K562 (cell line): ENCODE measurements around the gene TMEM143. TPM values are rescaled to one million over a fixed set of nuclear protein-coding genes. Genes with fewer than 3 reads are reported as not detected.
A peak's percentile ranks its signal among the peaks of the same experiment; 100 is the strongest.

ENCODE experiments used
- ADNP ChIP-seq: fragments of 200-800 bp; sonication (Bioruptor generic); IDR thresholded peaks from 2 replicates; pipeline ENCODE4 v1.6.1; 2016; ENCODE audit warnings: missing genetic modification characterization, missing compliant biosample characterization
- ATF1 ChIP-seq, 2 experiments: fragments of 450-650 bp in 1 of 2; IDR thresholded peaks; 2 replicates each; pipeline ENCODE4 v1.6.1; 2016; ENCODE audit warnings: missing compliant biosample characterization in 1 of 2, missing genetic modification characterization in 1 of 2
- BCL6 ChIP-seq: fragments of 250-450 bp; sonication (Bioruptor Pico); IDR thresholded peaks from 2 replicates; pipeline ENCODE4 v1.4.0; 2020
- BDP1 ChIP-seq: IDR thresholded peaks from 3 replicates; pipeline ENCODE4 v1.6.1; 2011; ENCODE audit not compliant: insufficient read length, insufficient read depth
- BHLHE40 ChIP-seq: IDR thresholded peaks from 2 replicates; pipeline ENCODE4 v1.6.1; 2011; ENCODE audit warnings: low read length, improper control_type of control experiment
- CBX5 ChIP-seq: IDR thresholded peaks from 2 replicates; pipeline ENCODE4 v1.6.1; 2014; ENCODE audit warnings: low read depth, borderline replicate concordance
- CEBPG ChIP-seq, 3 experiments: fragments of 200-800 bp in 1 of 3; sonication (Bioruptor generic) in 1 of 3; sonication (generic) in 1 of 3; formaldehyde crosslinking in 1 of 3; IDR thresholded peaks in 2 of 3; conservative IDR thresholded peaks in 1 of 3; 2 replicates each; pipeline versions ENCODE4 v1.6.1 to v1.8.0; 2016 to 2022; ENCODE audit warnings: missing compliant biosample characterization in 2 of 3, missing genetic modification characterization in 2 of 3, mild to moderate bottlenecking in 1 of 3, missing genetic modification reagents in 1 of 3
- ELF1 ChIP-seq: fragments of 200-800 bp; sonication (Bioruptor generic); IDR thresholded peaks from 2 replicates; pipeline ENCODE4 v1.6.1; 2016; ENCODE audit warnings: missing genetic modification characterization, missing compliant biosample characterization
- MXD1 ChIP-seq: fragments of 250-450 bp; sonication (Bioruptor Pico); IDR thresholded peaks from 2 replicates; pipeline ENCODE4 v1.8.0; 2021; ENCODE audit warnings: borderline replicate concordance, mild to moderate bottlenecking, moderate library complexity; ENCODE audit not compliant: poor library complexity, severe bottlenecking
- MYC ChIP-seq, 2 experiments: fragments of 250-450 bp in 1 of 2; sonication (Bioruptor Pico) in 1 of 2; IDR thresholded peaks; 2 replicates each; pipeline versions ENCODE4 v1.5.1 to v1.6.1; 2012 to 2021; ENCODE audit warnings: low read depth in 2 of 2, borderline replicate concordance in 1 of 2, improper control_type of control experiment in 1 of 2, low read length in 1 of 2, mild to moderate bottlenecking in 1 of 2, moderate library complexity in 1 of 2
- STAG1 ChIP-seq: sonication (generic); formaldehyde crosslinking; IDR thresholded peaks from 2 replicates; pipeline ENCODE4 v1.5.0; 2020; ENCODE audit warnings: missing genetic modification reagents, borderline replicate concordance
- TRIM24 ChIP-seq, 2 experiments: fragments of 450-650 bp; IDR thresholded peaks; 2 replicates each; pipeline ENCODE4 v1.6.1; 2016
- ZFP1 ChIP-seq: fragments of 450-650 bp; formaldehyde crosslinking; IDR thresholded peaks from 2 replicates; pipeline ENCODE4 v1.4.0; 2020; ENCODE audit warnings: mild to moderate bottlenecking, mixed read lengths
- ZNF253 ChIP-seq: fragments of 250-450 bp; sonication (Bioruptor Pico); conservative IDR thresholded peaks from 2 replicates; pipeline ENCODE4 v1.6.1; 2021; ENCODE audit warnings: mild to moderate bottlenecking
- ZNF589 ChIP-seq: fragments of 200-800 bp; sonication (Bioruptor generic); IDR thresholded peaks from 2 replicates; pipeline ENCODE4 v1.6.1; 2016; ENCODE audit warnings: low read depth, missing genetic modification characterization, missing compliant biosample characterization
- ZNF707 ChIP-seq: fragments of 250-450 bp; sonication (Bioruptor Pico); conservative IDR thresholded peaks from 2 replicates; pipeline ENCODE4 v1.8.0; 2022; ENCODE audit warnings: inconsistent platforms, mild to moderate bottlenecking, moderate library complexity
- polyA plus RNA-seq, 8 experiments: library from polyadenylated mRNA; depleted of rRNA in 4 of 8; stranded (reverse) in 5 of 8; unstranded in 3 of 8; fragments of >200 nt; fragmentation: Nextera tagmentation in 2 of 8; fragmentation: Illumina TruSeq in 1 of 8; extraction: Ambion mirVana in 2 of 8; extraction: Trizol in 1 of 8; gene quantifications; 2 replicates each; pipeline versions ENCODE4 v1.2.1 to v1.2.3, GENCODE V29; 2011 to 2014; ENCODE audit warnings: inconsistent platforms in 1 of 8, missing spikeins in 1 of 8
- total RNA-seq, 7 experiments: library from RNA; depleted of rRNA in 6 of 7; stranded (reverse); fragments of >200 nt in 6 of 7; fragmentation: Illumina TruSeq in 2 of 7; extraction: Trizol in 2 of 7; gene quantifications; 2 replicates each; pipeline versions ENCODE4 v1.2.1 to v1.2.3, GENCODE V29; 2011 to 2021; ENCODE audit warnings: low replicate concordance in 1 of 7
- TF ChIP-seq, protein P1 (sequence below): fragments of 250-450 bp; sonication (Bioruptor Pico); IDR thresholded peaks from 2 replicates; pipeline ENCODE4 v1.9.0; 2021; ENCODE audit warnings: mild to moderate bottlenecking, inconsistent platforms
- TF ChIP-seq, protein P2 (sequence below): fragments of 250-450 bp; sonication (Bioruptor Pico); IDR thresholded peaks from 2 replicates; pipeline ENCODE4 v1.4.0; 2020; ENCODE audit warnings: mild to moderate bottlenecking
- TF ChIP-seq, protein P3 (sequence below), 2 experiments: fragments of 250-450 bp in 1 of 2; fragments of 450-650 bp in 1 of 2; sonication (Bioruptor Pico) in 1 of 2; IDR thresholded peaks; 2 replicates each; pipeline versions ENCODE4 v1.6.1 to v1.8.0; 2016 to 2021; ENCODE audit warnings: mild to moderate bottlenecking in 2 of 2, moderate library complexity in 2 of 2, missing compliant biosample characterization in 1 of 2, missing genetic modification characterization in 1 of 2
- TF ChIP-seq, protein P4 (sequence below): fragments of 250-450 bp; sonication (Bioruptor Pico); IDR thresholded peaks from 2 replicates; pipeline ENCODE4 v1.5.0; 2020; ENCODE audit warnings: mild to moderate bottlenecking, borderline replicate concordance

Gene TMEM143
- total and polyA plus RNA-seq, 9 of the 15 experiments (the other 6 are each of a cell fraction or from before 2014, with no cell fraction given) = 0.66 to 8.8 (median 4.3) TPM

DNA sequence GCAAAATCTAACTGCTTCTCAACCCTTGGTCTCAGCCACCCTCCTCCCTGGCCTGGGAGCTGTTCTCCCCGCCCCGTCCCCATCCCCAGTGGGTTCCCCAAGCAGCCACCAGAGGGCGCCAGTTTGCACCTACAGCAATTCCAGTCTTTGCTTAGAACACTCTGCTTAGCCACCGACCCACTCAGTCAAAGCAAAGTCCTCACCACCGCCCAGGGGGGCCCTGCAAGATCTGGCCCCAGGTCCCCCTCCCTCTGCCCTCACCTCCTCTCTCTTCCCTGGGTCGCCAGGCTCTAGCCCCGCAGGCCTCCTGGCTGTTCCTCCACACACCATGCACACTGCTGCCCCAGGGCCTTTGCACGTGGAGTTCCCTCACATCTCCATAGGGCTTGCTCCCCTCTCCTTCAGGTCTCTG is 12.4 kb downstream of the TMEM143 start (continued):
- TF ChIP-seq ZFP1 (CRISPR knock-in tag) = no peak
- TF ChIP-seq ELF1 (tag) = no peak
- peak in 1 of 2 experiments; percentile 31; a peak in 1 of 4 replicates for TF ChIP-seq TRIM24 (IDR thresholded peaks at IDR 0.05)
- TF ChIP-seq, protein P1, sequence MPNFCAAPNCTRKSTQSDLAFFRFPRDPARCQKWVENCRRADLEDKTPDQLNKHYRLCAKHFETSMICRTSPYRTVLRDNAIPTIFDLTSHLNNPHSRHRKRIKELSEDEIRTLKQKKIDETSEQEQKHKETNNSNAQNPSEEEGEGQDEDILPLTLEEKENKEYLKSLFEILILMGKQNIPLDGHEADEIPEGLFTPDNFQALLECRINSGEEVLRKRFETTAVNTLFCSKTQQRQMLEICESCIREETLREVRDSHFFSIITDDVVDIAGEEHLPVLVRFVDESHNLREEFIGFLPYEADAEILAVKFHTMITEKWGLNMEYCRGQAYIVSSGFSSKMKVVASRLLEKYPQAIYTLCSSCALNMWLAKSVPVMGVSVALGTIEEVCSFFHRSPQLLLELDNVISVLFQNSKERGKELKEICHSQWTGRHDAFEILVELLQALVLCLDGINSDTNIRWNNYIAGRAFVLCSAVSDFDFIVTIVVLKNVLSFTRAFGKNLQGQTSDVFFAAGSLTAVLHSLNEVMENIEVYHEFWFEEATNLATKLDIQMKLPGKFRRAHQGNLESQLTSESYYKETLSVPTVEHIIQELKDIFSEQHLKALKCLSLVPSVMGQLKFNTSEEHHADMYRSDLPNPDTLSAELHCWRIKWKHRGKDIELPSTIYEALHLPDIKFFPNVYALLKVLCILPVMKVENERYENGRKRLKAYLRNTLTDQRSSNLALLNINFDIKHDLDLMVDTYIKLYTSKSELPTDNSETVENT (CRISPR knock-in tag) = no peak
- TF ChIP-seq ZNF253 (CRISPR knock-in tag) = no peak
- TF ChIP-seq, protein P2, sequence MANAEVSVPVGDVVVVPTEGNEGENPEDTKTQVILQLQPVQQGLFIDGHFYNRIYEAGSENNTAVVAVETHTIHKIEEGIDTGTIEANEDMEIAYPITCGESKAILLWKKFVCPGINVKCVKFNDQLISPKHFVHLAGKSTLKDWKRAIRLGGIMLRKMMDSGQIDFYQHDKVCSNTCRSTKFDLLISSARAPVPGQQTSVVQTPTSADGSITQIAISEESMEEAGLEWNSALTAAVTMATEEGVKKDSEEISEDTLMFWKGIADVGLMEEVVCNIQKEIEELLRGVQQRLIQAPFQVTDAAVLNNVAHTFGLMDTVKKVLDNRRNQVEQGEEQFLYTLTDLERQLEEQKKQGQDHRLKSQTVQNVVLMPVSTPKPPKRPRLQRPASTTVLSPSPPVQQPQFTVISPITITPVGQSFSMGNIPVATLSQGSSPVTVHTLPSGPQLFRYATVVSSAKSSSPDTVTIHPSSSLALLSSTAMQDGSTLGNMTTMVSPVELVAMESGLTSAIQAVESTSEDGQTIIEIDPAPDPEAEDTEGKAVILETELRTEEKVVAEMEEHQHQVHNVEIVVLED (CRISPR knock-in tag) = no peak
- no peak for TF ChIP-seq CEBPG (CRISPR knock-in tag; IDR thresholded peaks at IDR 0.05)
- no peak for TF ChIP-seq CEBPG (tag; conservative IDR thresholded peaks at IDR 0.05 in 1 of 2, IDR thresholded peaks at IDR 0.05 in 1 of 2)
- TF ChIP-seq BDP1 = no peak
- TF ChIP-seq ADNP (tag) = peak; percentile 87
- TF ChIP-seq MXD1 (CRISPR knock-in tag) = no peak
- no peak for TF ChIP-seq MYC (IDR thresholded peaks at IDR 0.05; ENCODE audit: low read depth, low read length)
- TF ChIP-seq MYC (CRISPR knock-in tag; IDR thresholded peaks at IDR 0.05; ENCODE audit: borderline replicate concordance, low read depth) = no peak
- no peak for TF ChIP-seq ZNF589
- no peak for TF ChIP-seq ATF1 (CRISPR knock-in tag; IDR thresholded peaks at IDR 0.05)
- 0 out of 2 replicates have a peak, but pooled peaks have one; percentile 15 for TF ChIP-seq ATF1 (tag; IDR thresholded peaks at IDR 0.05)
- TF ChIP-seq STAG1 (CRISPR knock-in tag) = peak; percentile 54; the same call in 1 of the 2 replicates
- TF ChIP-seq ZNF707 (CRISPR knock-in tag) = no peak
- TF ChIP-seq, protein P3, sequence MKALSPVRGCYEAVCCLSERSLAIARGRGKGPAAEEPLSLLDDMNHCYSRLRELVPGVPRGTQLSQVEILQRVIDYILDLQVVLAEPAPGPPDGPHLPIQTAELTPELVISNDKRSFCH (CRISPR knock-in tag; IDR thresholded peaks at IDR 0.05) = no peak
- TF ChIP-seq, protein P3 (tag; IDR thresholded peaks at IDR 0.05) = peak; percentile 43; the same call in 1 of the 2 replicates
- no peak for TF ChIP-seq CBX5
- TF ChIP-seq BCL6 (CRISPR knock-in tag) = no peak
- TF ChIP-seq BHLHE40 = no peak
- TF ChIP-seq, protein P4, sequence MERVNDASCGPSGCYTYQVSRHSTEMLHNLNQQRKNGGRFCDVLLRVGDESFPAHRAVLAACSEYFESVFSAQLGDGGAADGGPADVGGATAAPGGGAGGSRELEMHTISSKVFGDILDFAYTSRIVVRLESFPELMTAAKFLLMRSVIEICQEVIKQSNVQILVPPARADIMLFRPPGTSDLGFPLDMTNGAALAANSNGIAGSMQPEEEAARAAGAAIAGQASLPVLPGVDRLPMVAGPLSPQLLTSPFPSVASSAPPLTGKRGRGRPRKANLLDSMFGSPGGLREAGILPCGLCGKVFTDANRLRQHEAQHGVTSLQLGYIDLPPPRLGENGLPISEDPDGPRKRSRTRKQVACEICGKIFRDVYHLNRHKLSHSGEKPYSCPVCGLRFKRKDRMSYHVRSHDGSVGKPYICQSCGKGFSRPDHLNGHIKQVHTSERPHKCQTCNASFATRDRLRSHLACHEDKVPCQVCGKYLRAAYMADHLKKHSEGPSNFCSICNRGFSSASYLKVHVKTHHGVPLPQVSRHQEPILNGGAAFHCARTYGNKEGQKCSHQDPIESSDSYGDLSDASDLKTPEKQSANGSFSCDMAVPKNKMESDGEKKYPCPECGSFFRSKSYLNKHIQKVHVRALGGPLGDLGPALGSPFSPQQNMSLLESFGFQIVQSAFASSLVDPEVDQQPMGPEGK = no peak
